ENCODE measurements around the gene LAMA5. TPM values are rescaled to one million over a fixed set of nuclear protein-coding genes. Genes with fewer than 3 reads are reported as not detected.

Gene LAMA5
- total and polyA plus RNA-seq, 2 of the 8 experiments (the other 6 are each of a cell fraction or from before 2014, with no cell fraction given) = 34.4 to 225 TPM

GRCh38 chr20:62266851-62267250 lies 100.3 kb downstream of the LAMA5 start:
- CTCF ChIA-PET (ENCODE audit: partially characterized antibody) = interaction anchor here (0.8 to 1.5 kb wide), 4 partner anchors 11 to 256 kb away, joined by 3 to 4 read pairs (median 4); no protein-coding TSS in a partner anchor

More at GRCh38 chr20:62266851-62267250, 100.3 kb downstream of the LAMA5 start:
- H4K20me1 ChIP-seq (replicated peaks in 1 of 2; ENCODE audit: control insufficient read depth in 1 of 2, insufficient read depth in 2 of 2, low read length in 2 of 2) = peaks cover 0 to 5% of the 10 kb centered on the region in 2 experiments
- no peak overlapping the region for H3K4me3 ChIP-seq (ENCODE audit: extremely low read depth in 1 of 4, insufficient read depth in 2 of 4, low read depth in 3 of 4, low read length in 4 of 4)
- no peak overlapping the region for H3K23ac ChIP-seq (ENCODE audit: insufficient read length)
- FAIRE-seq (no peak), DNase-seq (ENCODE audit: low read depth in 1 of 2, low spot score in 2 of 2) (no peak)
- H3K9ac ChIP-seq (replicated peaks in 1 of 4; ENCODE audit: extremely low read depth in 1 of 4, low read depth in 3 of 4, low read length in 3 of 4) = no peak overlapping the region
- H3K79me1 ChIP-seq (ENCODE audit: low read depth, low read length) = peaks cover 6% of the 10 kb centered on the region
- H2AFZ ChIP-seq (ENCODE audit: low read length) = no peak overlapping the region
- H2BK15ac ChIP-seq (ENCODE audit: low read length) = no peak overlapping the region
- H3K4me2 ChIP-seq (ENCODE audit: insufficient read depth in 1 of 2, low read depth in 2 of 2, low read length in 2 of 2) = no peak overlapping the region
- no peak overlapping the region for H4K91ac ChIP-seq (replicated peaks; ENCODE audit: insufficient read length, low read length)
- H3K18ac ChIP-seq (ENCODE audit: extremely low read depth, low read length) = no peak overlapping the region
- H3K9me3 ChIP-seq (ENCODE audit: insufficient read depth in 2 of 2, low read depth in 1 of 2, low read length in 1 of 2) = peaks cover 0 to 2% of the 10 kb centered on the region in 2 experiments; a peak in 2 of 4 replicates
- no peak overlapping the region; the same call in 1 of the 2 replicates for H4K8ac ChIP-seq (ENCODE audit: extremely low read depth, insufficient read depth, low read length)
- H4K5ac ChIP-seq (ENCODE audit: insufficient read length, low read depth, low read length) = no peak overlapping the region
- no peaks in the 10 kb centered on the region for H3K4me1 ChIP-seq (replicated peaks in 1 of 4; ENCODE audit: control insufficient read depth in 3 of 4, insufficient read depth in 4 of 4, low read length in 3 of 4)
- WGBS, 2 experiments (ENCODE audit: extremely low coverage in 1 of 2, insufficient coverage in 1 of 2, insufficient read length in 1 of 2, insufficient replicate concordance in 2 of 2, low coverage in 1 of 2, low lambda C conversion rate in 2 of 2, missing lambda C conversion rate in 1 of 2) = 87% methylated on average over 13 of the region's 13 CpGs; no CpG with 5 or more reads in 1 of the 2 experiments
- H2BK120ac ChIP-seq (replicated peaks; ENCODE audit: low read depth, low read length) = no peak overlapping the region
- H2AK5ac ChIP-seq (ENCODE audit: low read depth, low read length) = no peak overlapping the region
- no peak overlapping the region for H3K56ac ChIP-seq (replicated peaks; ENCODE audit: insufficient read length, low read depth, low read length)
- no peak overlapping the region for H3K14ac ChIP-seq (ENCODE audit: insufficient read length)
- no peaks in the 10 kb centered on the region for H3K79me2 ChIP-seq (ENCODE audit: control insufficient read depth in 1 of 2, insufficient read depth in 2 of 2, low read length in 2 of 2)
- no peaks in the 10 kb centered on the region for H3K23me2 ChIP-seq (ENCODE audit: low read depth, low read length)
- no peaks in the 10 kb centered on the region for H3K27me3 ChIP-seq (replicated peaks in 1 of 4; ENCODE audit: control insufficient read depth in 3 of 4, extremely low read depth in 1 of 4, insufficient read depth in 3 of 4, low read length in 3 of 4)
- H3K36me3 ChIP-seq (ENCODE audit: control insufficient read depth in 2 of 4, insufficient read depth in 4 of 4, low read length in 3 of 4) = peaks cover 2 to 24% (median 15%) of the 10 kb centered on the region in 4 experiments; a peak in 6 of 8 replicates
- no peak overlapping the region for H3K4ac ChIP-seq (replicated peaks; ENCODE audit: insufficient read length, low read depth, low read length)
- TF ChIP-seq SIN3A (conservative IDR thresholded peaks at IDR 0.05 in 1 of 2, IDR thresholded peaks at IDR 0.05 in 1 of 2; ENCODE audit: low read depth in 1 of 2, low read length in 2 of 2) (no peak), SIRT6 (IDR thresholded peaks at IDR 0.05; ENCODE audit: low read length) (no peak)
- H3K27ac ChIP-seq (ENCODE audit: low read depth, low read length) = no peak overlapping the region
- no peak overlapping the region for H2BK12ac ChIP-seq (ENCODE audit: low read depth, low read length)
- H2BK5ac ChIP-seq (ENCODE audit: low read depth, low read length) = no peak overlapping the region
- POLR2A ChIA-PET (ENCODE audit: partially characterized antibody) = no interaction called here
- no peak overlapping the region for H2BK20ac ChIP-seq (ENCODE audit: low read length)

Measured in H1 (cell line).